GM10266 (cell line): ENCODE measurements around the gene TRPM6.
A peak's percentile ranks its signal among the peaks of the same experiment; 100 is the strongest.

ENCODE experiments used
- DNase-seq: peaks from one replicate; pipeline ENCODE4 v3.0.0; 2012; ENCODE audit errors: extremely low spot score
- TF ChIP-seq, protein P1 (sequence below): IDR thresholded peaks from 2 replicates; pipeline ENCODE4 v1.5.1; 2012; ENCODE audit warnings: mild to moderate bottlenecking, low read depth; ENCODE audit not compliant: control insufficient read depth, insufficient read depth; ENCODE audit errors: missing control alignments

Gene TRPM6

DNA sequence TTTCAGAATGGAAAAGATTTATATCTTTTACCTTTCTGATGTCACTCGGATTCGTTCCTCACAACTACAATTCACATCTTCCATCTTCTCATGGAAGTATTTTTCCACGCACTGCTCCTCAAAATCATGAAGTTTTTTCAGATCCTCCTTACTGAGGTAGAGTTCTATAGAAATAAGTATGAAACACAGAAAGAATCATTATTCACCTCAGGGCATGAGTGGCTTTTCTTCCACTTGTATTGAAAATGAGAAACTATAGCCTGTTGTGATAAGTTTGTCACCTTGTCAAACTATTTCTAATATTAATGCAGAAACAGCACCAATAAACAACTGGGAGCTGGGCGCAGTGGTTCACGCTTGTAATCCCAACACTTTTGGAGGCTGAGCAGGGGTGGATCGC is 116.0 kb downstream of the TRPM6 start:
- no peak for DNase-seq
- TF ChIP-seq, protein P1, sequence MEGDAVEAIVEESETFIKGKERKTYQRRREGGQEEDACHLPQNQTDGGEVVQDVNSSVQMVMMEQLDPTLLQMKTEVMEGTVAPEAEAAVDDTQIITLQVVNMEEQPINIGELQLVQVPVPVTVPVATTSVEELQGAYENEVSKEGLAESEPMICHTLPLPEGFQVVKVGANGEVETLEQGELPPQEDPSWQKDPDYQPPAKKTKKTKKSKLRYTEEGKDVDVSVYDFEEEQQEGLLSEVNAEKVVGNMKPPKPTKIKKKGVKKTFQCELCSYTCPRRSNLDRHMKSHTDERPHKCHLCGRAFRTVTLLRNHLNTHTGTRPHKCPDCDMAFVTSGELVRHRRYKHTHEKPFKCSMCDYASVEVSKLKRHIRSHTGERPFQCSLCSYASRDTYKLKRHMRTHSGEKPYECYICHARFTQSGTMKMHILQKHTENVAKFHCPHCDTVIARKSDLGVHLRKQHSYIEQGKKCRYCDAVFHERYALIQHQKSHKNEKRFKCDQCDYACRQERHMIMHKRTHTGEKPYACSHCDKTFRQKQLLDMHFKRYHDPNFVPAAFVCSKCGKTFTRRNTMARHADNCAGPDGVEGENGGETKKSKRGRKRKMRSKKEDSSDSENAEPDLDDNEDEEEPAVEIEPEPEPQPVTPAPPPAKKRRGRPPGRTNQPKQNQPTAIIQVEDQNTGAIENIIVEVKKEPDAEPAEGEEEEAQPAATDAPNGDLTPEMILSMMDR = no peak

DNA sequence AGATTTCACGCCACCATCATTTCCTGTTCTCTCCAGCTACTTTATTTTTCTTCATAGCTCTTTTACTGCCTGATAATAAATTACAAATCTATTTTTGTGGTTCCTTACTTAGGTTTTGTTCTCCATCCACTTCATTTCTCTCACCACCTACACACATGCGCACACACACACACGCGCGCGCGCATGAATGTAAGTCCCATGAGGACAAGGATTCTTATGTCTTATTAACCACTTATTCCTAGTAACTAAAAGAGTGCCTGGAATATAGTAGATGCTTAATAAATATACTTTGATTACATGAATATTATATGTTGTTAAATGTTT is 116.5 kb downstream of the TRPM6 start:
- DNase-seq = no peak
- TF ChIP-seq, protein P1 = no peak

DNA sequence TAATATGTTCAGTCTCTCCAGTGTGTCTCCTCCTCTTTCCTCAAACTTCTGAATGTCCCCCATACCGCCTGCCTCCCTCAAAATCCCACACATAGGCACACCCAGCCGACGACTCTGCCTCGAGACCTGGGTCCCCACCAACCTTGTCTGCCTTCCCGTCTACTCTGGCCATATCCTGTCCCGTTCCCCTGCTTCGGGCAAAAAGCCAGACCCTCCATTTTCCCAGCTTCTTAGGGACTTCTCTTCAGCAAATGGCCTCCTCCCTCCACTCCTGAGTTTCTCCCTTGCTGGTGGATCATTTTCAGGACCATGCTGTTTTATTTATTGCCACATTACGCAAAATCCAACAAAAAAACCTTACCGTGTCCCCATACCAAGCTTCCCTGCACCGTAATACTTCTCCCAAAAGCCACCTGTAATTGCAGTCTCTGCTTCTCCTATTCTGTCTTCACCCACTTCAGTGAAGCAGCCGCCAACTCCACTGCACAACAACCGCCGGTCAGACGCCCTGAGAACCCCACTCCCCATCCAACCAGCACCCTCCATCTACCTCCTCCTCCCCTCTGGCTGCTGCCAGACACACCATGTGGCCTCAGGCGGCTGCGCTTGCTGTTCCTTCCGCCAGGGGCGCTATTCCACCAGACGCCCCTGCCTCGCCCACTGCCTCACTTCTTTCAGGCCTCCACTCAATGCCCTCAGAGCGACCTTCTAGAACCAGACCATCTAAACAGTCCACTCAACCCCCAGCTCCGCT is 117.0 kb downstream of the TRPM6 start:
- peak; percentile 28 for DNase-seq
- TF ChIP-seq, protein P1 = peak; percentile 61

DNA sequence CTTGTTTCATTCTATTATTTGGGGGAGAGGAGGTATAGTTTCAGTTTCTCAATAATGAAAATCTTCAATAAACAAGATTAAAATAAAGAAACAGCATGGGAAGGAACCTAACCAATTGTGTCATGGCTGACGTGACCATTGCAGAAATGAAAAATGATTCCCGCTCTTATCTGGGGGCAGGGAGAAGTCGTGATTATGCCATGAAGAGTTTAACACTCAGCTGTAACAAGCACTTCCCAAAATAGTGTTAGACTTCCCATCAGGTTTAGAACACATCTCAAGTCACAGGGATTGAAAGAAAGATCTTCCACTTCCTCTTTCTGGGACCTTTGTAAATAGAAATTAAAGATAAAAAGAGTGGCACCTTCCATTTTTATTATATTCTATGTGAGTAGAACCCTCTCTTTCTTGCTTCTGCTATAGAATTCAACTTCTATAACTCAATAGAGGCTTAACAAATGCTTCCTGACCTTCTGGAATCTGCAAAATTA is 122.2 kb downstream of the TRPM6 start:
- no peak for DNase-seq
- TF ChIP-seq, protein P1 = no peak

DNA sequence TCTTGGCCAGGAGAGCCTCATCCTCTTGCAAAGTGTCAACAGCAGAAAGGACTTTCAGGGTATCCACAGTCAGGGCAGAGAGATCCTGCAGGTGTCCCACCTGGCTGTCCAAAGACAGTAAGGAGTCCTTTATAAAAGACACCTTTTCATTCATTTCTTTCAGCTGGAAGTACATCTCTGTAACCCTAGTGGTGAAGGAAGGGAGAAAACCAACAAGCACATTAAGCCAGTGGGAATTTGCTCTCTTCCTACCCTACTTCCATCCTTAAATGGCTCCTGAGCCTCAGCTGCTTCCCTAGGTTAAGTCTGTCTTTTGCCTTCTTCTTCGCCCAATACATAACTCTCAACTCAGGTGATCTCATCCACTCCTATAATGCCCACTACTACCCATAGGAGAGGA is 124.8 kb downstream of the TRPM6 start:
- DNase-seq = no peak
- TF ChIP-seq, protein P1 = no peak

DNA sequence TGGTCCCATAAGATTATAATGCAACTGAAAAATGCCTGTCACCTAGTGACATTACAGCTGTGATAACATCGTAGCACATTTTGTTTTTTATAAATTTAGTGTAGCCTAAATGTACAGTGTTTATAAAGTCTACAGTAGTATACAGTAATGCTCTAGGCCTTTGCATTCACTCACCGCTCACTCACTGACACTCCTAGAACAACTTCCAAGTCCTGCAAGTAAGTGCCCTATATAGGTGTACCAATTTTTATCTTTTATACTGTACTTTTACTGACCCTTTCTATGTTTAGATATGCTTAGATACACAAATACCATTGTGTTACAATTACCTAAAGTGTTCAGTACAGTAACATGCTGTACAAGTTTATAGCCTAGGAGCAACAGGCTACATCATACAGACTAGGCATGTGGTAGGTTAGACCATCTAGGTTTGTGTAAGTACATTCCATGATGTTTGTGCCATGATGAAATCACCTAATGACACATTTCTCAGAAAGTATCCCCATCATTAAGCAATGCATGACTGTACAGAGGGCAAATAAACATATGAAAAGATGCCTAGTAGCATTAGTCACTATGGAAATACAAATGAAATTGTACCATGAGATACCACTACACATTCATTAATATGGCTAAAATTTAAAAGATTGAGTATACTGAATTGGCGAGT is 127.6 kb downstream of the TRPM6 start:
- DNase-seq = no peak
- TF ChIP-seq, protein P1 = no peak

DNA sequence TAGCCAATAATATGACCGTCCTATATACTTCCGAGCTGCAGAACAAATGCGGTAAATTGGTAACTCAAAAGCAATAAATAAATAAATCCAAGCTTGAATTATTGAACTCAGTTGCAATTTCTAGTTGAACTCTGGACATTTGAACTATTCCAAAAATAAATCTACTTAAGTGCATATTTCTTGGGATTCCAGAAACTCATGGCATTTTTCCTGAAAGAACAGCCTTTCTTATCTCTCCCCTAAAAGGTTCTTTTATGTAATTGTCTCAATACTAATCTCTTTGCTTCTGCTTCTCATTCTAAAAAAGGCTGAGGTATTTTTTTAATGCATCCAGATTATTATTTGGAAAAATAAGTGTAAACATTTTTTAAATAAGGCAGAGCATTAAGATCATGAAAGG is 131.7 kb downstream of the TRPM6 start:
- DNase-seq = no peak
- TF ChIP-seq, protein P1 = no peak
